Fibroblast of skin of left quadriceps (primary cell): ENCODE measurements around the gene CRAT.
"Not testable (repeated sequence)": the region's sequence is repeated elsewhere in the genome, so short reads cannot be mapped to it uniquely, and the experiment has no call there.

ENCODE experiments used
- DNase-seq, 2 experiments: peaks; one replicate each; pipeline ENCODE4 v3.0.0-alpha.2; 2013; ENCODE audit warnings: low read depth in 2 of 2

Gene CRAT

DNA sequence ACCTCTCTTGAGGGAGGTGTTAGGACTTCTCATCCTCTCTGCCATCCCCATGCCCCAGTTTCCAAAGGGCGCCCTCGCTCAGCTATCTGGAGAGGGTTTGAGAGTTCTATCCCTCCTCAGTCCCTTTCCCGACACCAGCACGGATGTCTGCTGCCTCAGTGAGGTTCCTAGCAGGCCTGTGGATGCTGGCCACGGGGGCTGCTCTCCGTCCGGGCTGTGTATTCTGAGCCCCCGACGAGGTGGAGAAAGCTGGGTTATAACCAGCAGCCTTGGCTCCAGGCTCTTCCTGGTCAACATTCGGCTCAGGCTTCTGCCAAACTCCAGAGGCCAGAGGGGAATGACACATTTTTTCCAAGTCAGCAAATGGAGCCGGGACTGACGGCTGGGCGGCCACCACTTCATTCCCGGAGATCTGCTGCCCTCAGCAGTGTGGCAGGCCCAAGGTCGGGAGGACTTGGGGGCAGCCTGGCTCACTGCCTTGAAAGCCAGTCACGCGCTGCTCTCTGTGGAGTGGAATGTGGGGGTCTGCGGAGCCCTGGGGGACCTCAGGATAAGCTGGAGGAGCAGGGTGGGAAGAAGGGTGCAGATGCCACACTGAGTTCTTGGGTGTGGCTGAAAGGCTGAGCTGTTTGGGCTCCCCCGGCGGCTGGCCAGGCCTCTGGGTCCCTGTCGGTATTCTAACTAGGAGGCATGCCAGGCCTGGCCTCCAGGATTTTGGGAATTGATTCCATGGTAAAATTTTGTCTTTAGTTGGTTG lies 28.1 kb upstream of the CRAT start:
- DNase-seq, result no peak

GRCh38 chr9:129138144-129138462 lies 27.5 kb upstream of the CRAT start:
- DNase-seq, result no peak

DNA sequence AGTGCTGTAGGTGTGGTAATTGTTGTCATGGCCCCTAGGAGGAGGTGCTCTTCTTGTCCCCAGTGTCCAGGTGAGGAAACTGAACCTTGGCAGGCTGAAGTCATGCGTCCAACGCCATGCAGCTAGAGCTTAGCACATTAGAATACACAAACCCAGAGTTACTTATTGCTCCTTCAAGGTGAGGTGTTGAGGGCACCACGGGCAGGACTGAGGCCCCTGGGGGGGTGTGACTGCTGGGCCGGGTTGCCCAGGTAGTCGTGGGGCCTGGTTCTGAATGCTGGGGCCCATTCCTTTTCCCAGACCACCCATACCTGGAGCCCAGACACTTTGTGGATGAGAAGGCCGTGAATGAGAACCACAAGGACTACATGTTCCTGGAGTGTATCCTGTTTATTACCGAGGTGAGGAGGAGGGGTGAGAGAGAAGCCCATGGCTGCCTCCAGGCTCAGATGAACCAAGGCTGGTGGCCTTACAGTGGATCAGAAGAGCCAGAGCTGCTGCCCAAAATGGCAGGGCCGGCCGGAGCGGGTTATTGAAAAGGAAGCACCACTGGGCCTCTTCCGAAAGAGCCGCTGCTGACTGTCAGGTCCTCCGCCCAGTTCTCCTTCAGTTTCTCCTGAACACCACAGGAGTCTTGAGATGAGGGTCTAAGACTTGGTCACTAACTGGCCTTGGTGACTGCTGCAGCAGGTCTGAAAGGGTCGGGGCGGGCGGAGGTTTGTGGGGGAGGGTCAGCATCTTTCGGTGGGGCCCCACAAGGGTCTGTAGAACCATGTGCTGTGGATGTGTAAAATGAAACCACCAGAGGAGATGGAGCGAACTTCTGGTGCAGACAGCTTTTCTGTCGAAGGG lies 26.9 kb upstream of the CRAT start:
- no peak for DNase-seq

DNA sequence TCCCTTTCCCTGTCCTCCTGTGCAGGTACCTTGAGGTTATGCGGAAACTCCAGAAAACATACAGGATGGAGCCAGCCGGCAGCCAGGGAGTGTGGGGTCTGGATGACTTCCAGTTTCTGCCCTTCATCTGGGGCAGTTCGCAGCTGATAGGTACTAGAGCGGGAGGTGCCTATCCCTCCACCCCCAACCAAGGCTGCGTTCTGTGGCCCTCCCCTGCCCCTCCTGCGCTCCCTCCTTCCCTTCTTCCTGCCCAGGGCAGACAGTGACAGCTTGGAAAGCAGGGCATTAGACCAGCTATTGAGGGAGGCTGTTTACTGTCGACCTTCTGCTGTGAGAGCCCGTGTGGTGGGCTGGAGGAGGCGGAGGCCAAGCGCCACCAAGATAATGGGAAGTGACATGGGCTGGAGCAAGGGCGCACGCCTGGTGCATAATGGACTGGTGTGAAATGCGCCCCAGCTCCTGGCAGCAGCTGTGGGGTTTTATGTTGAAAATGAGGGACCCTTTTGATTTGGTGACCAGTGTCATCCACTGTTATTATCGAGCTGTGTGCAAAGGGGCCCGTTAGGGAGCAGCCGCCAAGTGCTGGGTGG lies 25.9 kb upstream of the CRAT start:
- no peak for DNase-seq

DNA sequence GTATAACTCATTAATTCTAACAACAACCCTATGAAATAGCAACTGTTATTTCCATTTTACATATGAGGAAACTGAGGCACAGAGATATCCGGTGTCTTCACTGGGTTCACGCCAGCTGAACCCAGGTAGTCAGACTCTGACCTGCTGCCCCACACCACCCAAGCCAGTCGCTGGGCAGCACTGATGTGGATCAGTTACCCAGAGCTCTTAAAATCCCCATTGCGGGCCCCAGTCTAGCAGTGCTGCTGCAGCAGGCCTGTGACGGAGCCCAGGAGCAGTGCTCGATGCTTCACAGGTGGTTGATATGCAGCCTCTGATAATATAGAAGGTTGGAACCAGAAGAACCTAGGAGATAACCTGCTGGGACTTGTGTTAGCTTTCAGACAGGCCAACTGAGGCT lies 24.9 kb upstream of the CRAT start:
- DNase-seq, result no peak

- no peak for DNase-seq
These were observed 22.5 kb upstream of the CRAT start for GRCh38 chr9:129133082-129133481.

DNA sequence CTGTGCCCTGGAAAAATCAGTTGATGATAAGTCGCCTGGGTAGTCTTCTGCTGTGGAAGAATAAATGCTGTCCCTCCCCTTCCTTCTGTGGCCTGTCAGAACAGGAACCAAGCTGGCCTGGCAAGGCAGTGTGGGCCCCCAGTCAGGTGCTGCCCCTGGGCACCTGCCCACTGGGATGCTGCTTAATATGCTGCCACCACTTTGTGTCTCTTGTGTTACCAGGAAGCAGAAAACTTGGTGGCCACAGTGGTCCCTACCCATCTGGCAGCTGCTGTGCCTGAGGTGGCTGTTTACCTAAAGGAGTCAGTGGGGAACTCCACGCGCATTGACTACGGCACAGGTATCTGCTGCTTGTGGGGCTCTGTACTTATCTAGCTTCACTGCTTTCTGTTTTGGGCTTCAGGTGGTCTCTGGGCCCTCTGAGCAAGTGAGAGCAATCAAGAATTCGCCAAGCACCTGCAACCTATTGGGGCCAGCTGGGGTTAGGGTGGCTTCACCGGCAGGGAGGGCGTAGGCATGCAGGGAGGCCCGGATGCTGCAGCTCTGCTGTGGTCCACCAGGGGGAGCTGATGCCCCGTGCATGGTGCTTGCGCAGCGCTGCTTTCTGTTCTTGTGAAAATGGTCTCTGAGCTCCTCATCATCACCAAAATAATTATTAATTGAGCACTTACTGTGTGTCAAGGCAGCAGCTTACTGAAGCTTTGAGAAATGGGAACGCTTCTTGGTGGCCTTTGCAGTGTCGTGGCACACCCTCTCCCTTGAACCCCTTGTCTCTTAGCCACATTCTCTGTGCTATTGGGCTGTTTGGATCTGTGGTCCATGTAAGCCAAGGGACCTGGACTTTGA lies 20.9 kb upstream of the CRAT start:
- no peak for DNase-seq

GRCh38 chr9:129130791-129131190 lies 20.2 kb upstream of the CRAT start:
- DNase-seq, result no peak

- not testable (repeated sequence) for DNase-seq
These were observed 19.7 kb upstream of the CRAT start for GRCh38 chr9:129130271-129130670.

GRCh38 chr9:129128689-129129088 lies 18.1 kb upstream of the CRAT start:
- DNase-seq, result no peak

GRCh38 chr9:129126749-129127618 lies 16.4 kb upstream of the CRAT start:
- no peak for DNase-seq

DNA sequence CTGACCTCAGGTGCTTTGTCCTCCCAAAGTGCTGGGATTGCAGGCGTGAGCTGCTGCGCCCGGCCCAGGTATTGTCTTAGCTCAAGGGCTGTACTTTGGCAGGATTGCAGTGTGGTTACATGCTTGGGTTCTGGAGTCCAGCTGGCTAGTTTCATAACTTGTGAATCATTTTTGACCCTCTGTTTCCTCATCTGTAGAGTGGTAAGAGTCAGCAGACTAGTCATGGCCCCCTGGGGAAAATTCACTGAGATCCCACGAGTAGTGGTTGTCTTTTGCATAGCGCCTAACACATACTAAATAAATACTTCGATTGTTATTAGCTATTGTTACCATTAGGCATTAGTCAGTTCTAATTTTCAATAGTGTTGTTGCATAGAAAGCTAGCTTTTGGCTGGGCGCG lies 14.9 kb upstream of the CRAT start:
- peak; percentile 53 to 58 for DNase-seq

DNA sequence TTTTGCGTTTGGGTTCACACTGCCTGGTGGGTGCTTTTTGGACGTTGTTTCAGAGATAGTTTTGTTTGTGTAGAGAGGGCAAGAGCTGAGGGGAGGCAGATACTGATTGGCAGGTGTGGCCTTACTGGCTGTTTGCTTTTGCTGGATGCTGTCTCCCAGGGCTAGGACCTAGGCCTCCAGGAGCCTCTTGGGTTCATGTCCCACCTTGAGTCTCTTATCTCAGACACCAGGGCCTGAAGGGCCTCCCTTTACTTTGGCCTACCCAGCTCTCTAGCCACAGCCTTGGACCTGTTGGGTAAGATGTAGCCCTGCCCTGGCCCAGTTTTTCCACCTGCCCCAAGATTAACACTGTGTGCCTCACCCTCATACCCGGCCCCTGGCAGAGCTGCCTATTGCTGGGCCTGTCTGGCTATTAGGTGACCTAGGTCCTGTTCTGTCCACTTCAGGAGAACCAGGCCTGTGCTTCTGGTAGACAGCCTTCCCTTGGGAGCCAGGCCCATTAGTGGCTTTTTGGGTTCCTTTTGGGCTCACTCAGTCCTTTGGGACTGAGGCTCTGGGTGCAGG lies 14.0 kb upstream of the CRAT start:
- no peak for DNase-seq

- not testable (repeated sequence) for DNase-seq
These were observed 12.4 kb upstream of the CRAT start for GRCh38 chr9:129122976-129123375.

DNA sequence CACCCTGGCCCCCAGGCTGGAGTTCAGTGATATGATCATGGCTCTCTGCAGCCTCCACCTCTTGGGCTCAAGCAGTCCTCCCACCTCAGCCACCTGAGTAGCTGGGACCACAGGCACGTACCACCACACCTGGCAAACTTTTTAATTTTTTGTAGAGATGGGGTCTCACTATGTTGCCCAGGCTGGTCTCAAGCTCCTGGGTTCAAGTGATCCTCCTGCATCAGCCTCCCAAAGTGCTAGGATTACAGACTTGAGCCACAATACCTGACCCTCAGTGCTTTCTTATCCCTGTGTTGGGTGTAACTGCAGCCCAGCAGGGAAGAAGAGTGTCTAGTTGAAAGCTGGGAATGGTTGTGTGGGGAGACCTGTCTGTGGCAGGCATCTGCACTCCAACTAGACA lies 11.5 kb upstream of the CRAT start:
- no peak for DNase-seq

DNA sequence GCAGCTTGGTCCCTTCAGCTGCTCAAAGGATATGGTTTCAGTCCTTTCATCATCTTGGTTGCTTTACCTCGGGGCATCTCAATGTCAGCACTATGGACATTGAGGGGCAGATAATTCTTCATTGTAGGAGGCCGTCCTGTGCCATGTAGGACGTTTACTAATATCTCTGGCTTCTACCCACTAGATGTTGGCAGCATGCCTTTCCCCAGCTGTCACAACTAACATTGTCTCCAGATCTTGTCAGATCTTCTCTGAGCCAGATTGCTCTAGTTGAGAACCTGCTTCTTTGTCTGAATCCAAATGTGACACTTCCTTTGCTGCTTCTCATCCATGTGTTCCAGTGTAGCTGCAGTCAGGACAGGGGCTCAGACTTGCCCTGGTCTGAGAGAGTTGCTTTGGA lies 10.9 kb upstream of the CRAT start:
- no peak for DNase-seq

DNA sequence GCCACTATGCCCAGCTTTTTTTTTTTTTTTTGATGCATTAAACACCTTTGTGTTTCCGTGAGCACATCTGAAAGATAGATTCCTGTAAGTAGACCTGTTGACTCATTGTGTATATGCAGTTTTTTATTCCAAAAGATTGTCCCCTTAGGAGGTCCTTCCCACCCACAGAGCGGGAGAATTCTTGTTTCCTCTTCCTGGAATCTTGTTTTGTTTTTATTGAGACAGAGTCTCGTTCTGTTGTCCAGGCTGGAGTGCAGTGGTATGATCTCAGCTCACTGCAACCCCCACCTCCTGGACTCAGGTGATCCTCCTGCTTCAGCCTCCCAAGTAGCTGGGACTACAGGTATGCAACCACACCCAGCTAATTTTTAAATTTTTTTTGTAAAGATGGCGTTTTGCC lies 8.2 kb upstream of the CRAT start:
- DNase-seq, result no peak

GRCh38 chr9:129113645-129114304 lies 3.2 kb upstream of the CRAT start:
- DNase-seq, result no peak

DNA sequence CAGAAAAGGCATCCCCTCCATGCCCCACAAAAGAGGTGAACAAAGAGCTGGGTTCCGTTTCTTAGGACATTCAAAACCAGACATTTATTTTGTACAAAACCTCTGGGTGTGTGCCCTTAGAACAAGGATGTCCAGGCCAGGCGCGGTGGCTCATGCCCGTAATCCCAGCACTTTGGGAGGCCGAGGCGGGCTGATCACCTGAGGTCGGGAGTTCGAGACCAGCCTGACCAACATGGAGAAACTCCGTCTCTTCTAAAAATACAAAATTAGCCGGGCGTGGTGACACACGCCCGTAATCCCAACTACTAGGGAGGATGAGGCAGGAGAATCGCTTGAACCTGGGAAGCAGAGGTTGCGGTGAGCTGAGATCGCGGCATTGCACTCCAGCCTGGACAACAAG lies 1.9 kb upstream of the CRAT start:
- DNase-seq, result not testable (repeated sequence)

- no peak for DNase-seq
These were observed 1.0 kb upstream of the CRAT start for GRCh38 chr9:129111528-129112151.
